Smooth muscle cell (in vitro differentiated cells): ENCODE data around the gene GGN. TPM values are rescaled to one million over a fixed set of nuclear protein-coding genes. Genes with fewer than 3 reads are reported as not detected.
"Not testable (repeated sequence)": the region's sequence is repeated elsewhere in the genome, so short reads cannot be mapped to it uniquely, and the experiment has no call there.

ENCODE experiments used
- DNase-seq: peaks from one replicate; lab custom pipeline; 2025; ENCODE audit not compliant: unreplicated experiment; lab: John Stamatoyannopoulos, UW
- H2AFZ ChIP-seq: fragments of 200-600 bp; sonication (generic); 2 replicates; pipeline ENCODE4 v1.6.0; 2016; ENCODE audit warnings: antibody characterized with exemption, low read depth, mild to moderate bottlenecking
- H3F3A ChIP-seq: fragments of 200-600 bp; sonication (generic); 2 replicates; pipeline ENCODE4 v1.6.0; 2017; ENCODE audit warnings: antibody characterized with exemption, low read depth
- H3K27ac ChIP-seq: fragments of 200-600 bp; sonication (generic); 2 replicates; pipeline ENCODE4 v1.5.1; 2016; ENCODE audit warnings: low read depth, mild to moderate bottlenecking
- H3K27me3 ChIP-seq: fragments of 200-600 bp; sonication (generic); 2 replicates; pipeline ENCODE4 v1.6.1; 2016; ENCODE audit warnings: low read depth, mild to moderate bottlenecking
- H3K36me3 ChIP-seq: fragments of 200-600 bp; sonication (generic); 2 replicates; pipeline ENCODE4 v1.5.1; 2016; ENCODE audit warnings: low read depth
- H3K4me1 ChIP-seq: fragments of 200-600 bp; sonication (generic); 2 replicates; pipeline ENCODE4 v1.5.1; 2016; ENCODE audit warnings: low read depth
- H3K4me2 ChIP-seq: fragments of 200-600 bp; sonication (generic); 2 replicates; pipeline ENCODE4 v1.6.0; 2016; ENCODE audit warnings: mild to moderate bottlenecking
- H3K4me3 ChIP-seq: fragments of 200-600 bp; sonication (generic); 2 replicates; pipeline ENCODE4 v1.5.1; 2016; ENCODE audit warnings: mild to moderate bottlenecking
- H3K79me2 ChIP-seq: fragments of 200-600 bp; sonication (generic); 2 replicates; pipeline ENCODE4 v1.6.0; 2016; ENCODE audit warnings: low read depth, mild to moderate bottlenecking
- H3K9ac ChIP-seq: fragments of 200-600 bp; sonication (generic); 2 replicates; pipeline ENCODE4 v1.6.0; 2016; ENCODE audit warnings: low read depth
- H3K9me3 ChIP-seq: fragments of 200-600 bp; sonication (generic); replicated peaks from 2 replicates; pipeline ENCODE4 v1.5.1; 2016; ENCODE audit warnings: low read depth
- H4K20me1 ChIP-seq: fragments of 200-600 bp; sonication (generic); 2 replicates; pipeline ENCODE4 v1.6.0; 2016; ENCODE audit warnings: low read depth
- CTCF ChIP-seq: fragments of 200-600 bp; sonication (generic); IDR thresholded peaks from 2 replicates; pipeline ENCODE4 v1.5.1; 2017; ENCODE audit warnings: borderline replicate concordance, mild to moderate bottlenecking, antibody characterized with exemption; ENCODE audit not compliant: insufficient read depth, poor library complexity, severe bottlenecking
- WGBS: methylation state at CpG from one replicate; pipeline ENCODE4 v1.1.7; 2016; ENCODE audit warnings: low lambda C conversion rate; 5-methylcytosine and 5-hydroxymethylcytosine counted together
- polyA plus RNA-seq: library from polyadenylated mRNA; unstranded; fragments of >200 nt; fragmentation: Nextera tagmentation; extraction: Ambion mirVana; gene quantifications from 2 replicates; pipeline ENCODE4 v1.2.1, GENCODE V29; 2016
- total RNA-seq: library from RNA; depleted of rRNA; stranded (reverse); fragments of >200 nt; gene quantifications from 2 replicates; pipeline ENCODE4 v1.2.3, GENCODE V29; 2014

The GGN gene
- total and polyA plus RNA-seq, 2 experiments from 2014 or later, result 1.00 to 2.1 TPM

GRCh38 chr19:38412961-38413360, 25.1 kb upstream of the GGN start:
- H2AFZ ChIP-seq, result no peak overlapping the region
- peaks cover under 1% of the 10 kb centered on the region for H3K27me3 ChIP-seq
- H3K4me3 ChIP-seq, result no peak overlapping the region
- no peaks in the 10 kb centered on the region for H3K9me3 ChIP-seq
- H3K27ac ChIP-seq, result no peak overlapping the region
- no peak for TF ChIP-seq CTCF
- H3K36me3 ChIP-seq, result no peaks in the 10 kb centered on the region
- H3K79me2 ChIP-seq, result no peaks in the 10 kb centered on the region
- DNase-seq, result no peak
- H3K9ac ChIP-seq, result no peak overlapping the region
- H3F3A ChIP-seq, result no peaks in the 10 kb centered on the region
- H4K20me1 ChIP-seq, result no peaks in the 10 kb centered on the region
- H3K4me1 ChIP-seq, result no peaks in the 10 kb centered on the region
- 71% methylated on average over 9 of the region's 11 CpGs for WGBS
- H3K4me2 ChIP-seq, result no peak overlapping the region

GRCh38 chr19:38412491-38412890, 24.7 kb upstream of the GGN start:
- H3K4me2 ChIP-seq, result no peak overlapping the region
- H3K9ac ChIP-seq, result no peak overlapping the region
- no peaks in the 10 kb centered on the region for H3K9me3 ChIP-seq
- H2AFZ ChIP-seq, result no peak overlapping the region
- H4K20me1 ChIP-seq, result no peaks in the 10 kb centered on the region
- no peaks in the 10 kb centered on the region for H3K27me3 ChIP-seq
- H3K27ac ChIP-seq, result no peak overlapping the region
- 86% methylated on average over 8 of the region's 8 CpGs for WGBS
- H3K4me1 ChIP-seq, result no peaks in the 10 kb centered on the region
- no peaks in the 10 kb centered on the region for H3K79me2 ChIP-seq
- no peak overlapping the region for H3K4me3 ChIP-seq
- H3K36me3 ChIP-seq, result no peaks in the 10 kb centered on the region
- no peaks in the 10 kb centered on the region for H3F3A ChIP-seq
- DNase-seq, result no peak
- no peak for TF ChIP-seq CTCF

GRCh38 chr19:38411898-38412297, 24.1 kb upstream of the GGN start:
- H3K4me3 ChIP-seq, DNase-seq, H3K9me3 ChIP-seq, H3K36me3 ChIP-seq, H3K4me2 ChIP-seq, H4K20me1 ChIP-seq, H3K4me1 ChIP-seq, H3F3A ChIP-seq, H3K27me3 ChIP-seq, H3K27ac ChIP-seq, H3K9ac ChIP-seq, H3K79me2 ChIP-seq, H2AFZ ChIP-seq: not testable (repeated sequence)
- WGBS, result 94% methylated on average over 5 of the region's 5 CpGs

GRCh38 chr19:38411041-38411712, 23.3 kb upstream of the GGN start:
- Histone ChIP-seq H3K27me3 (no peaks in the 10 kb centered on the region), H3K4me1 (no peaks in the 10 kb centered on the region), H3K27ac (no peak overlapping the region), H3K4me2 (no peak overlapping the region), H2AFZ (no peak overlapping the region), H3K9ac (no peak overlapping the region), H3K4me3 (no peak overlapping the region), H3K36me3 (no peaks in the 10 kb centered on the region), H4K20me1 (no peaks in the 10 kb centered on the region), H3K9me3 (no peaks in the 10 kb centered on the region), H3F3A (no peaks in the 10 kb centered on the region), H3K79me2 (no peaks in the 10 kb centered on the region)
- TF ChIP-seq CTCF, result no peak
- DNase-seq, result no peak
- WGBS, result 93% methylated on average over 13 of the region's 13 CpGs

- H3K27me3 ChIP-seq, H3K4me1 ChIP-seq, DNase-seq, H2AFZ ChIP-seq, H3K4me2 ChIP-seq, H3K4me3 ChIP-seq, H3F3A ChIP-seq, H3K27ac ChIP-seq, H3K36me3 ChIP-seq, H4K20me1 ChIP-seq, H3K9ac ChIP-seq, H3K9me3 ChIP-seq, H3K79me2 ChIP-seq: not testable (repeated sequence)
- 87% methylated on average over 6 of the region's 6 CpGs for WGBS
These were observed 22.6 kb upstream of the GGN start for GRCh38 chr19:38410407-38410806.
